Measurements from ENCODE around the gene SIX3.

SIX3 gene

DNA sequence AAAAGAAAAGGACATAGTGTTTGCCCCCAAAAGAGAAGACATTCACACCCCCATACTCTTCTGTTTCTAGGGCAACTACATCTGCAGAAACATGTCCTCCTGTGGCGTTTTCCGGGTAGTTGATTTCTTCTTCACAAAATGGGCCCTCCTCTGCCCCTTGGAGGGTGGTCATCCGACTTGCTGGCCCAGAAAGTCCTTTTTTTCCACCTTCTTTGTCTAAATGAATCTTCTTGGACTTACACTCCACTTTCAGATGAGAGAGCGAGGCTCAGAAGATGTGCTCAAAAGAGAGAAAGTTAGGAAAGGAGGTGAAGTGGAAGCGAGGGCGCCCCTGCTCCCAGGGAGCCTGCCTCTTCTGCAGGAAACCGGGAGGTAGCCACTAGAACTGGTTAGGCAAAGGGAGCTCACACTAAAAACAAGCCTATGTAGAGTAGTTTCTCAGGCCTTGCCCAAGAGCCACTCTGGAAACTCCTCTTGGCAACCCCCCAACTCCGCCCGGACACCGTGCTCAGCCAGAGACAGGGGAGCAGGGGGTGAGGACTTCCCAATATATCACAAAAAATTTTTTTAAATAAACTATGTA, 10.2 kb upstream of the SIX3 start:
- DNase-seq (ENCODE audit: low read depth in 3 of 3): no peak

- DNase-seq (ENCODE audit: low read depth in 3 of 3): no peak
Measured at GRCh38 chr2:44932079-44932478, 9.4 kb upstream of the SIX3 start.

DNA sequence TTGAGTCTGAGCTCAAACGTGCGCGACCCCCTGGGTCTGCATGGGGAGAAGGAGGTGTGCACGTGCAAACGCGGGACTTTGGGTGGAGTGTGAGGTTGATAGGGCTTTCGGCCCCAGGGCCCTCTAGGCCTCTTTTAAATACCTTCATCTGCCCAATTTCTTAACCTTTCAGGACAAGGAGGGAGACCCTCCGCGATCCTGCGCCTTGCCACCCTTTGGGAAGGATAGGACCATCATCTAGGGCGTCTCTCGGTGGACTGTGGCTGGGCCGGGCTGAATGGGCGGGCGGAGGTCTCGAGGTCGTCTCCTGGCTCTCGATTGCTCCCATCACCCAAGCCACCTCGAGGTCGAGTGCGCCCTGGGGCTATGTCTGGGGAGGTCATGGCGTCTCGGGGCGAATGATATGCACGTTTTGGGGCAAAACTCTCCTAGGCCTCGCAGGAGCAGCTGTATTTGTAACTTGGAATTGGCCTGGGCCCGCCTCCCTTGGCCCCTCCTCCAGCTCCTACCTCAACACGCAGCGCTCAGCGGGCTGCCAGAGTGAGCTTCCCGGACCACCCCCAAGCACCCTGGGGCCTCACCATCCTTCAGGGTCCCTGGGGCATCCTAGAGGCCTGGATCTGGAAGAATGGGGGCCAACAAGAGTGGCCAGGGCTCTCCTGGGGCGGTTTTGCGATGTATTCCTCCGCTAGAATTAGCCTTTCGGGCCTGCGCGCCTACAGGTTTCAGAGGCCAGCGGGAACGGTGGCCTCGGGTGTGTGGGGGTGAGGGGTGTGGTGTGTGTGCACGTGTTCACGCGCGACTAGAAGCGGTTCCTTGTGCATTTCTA, 8.7 kb upstream of the SIX3 start:
- no peak for DNase-seq (ENCODE audit: low read depth in 3 of 3)

DNA sequence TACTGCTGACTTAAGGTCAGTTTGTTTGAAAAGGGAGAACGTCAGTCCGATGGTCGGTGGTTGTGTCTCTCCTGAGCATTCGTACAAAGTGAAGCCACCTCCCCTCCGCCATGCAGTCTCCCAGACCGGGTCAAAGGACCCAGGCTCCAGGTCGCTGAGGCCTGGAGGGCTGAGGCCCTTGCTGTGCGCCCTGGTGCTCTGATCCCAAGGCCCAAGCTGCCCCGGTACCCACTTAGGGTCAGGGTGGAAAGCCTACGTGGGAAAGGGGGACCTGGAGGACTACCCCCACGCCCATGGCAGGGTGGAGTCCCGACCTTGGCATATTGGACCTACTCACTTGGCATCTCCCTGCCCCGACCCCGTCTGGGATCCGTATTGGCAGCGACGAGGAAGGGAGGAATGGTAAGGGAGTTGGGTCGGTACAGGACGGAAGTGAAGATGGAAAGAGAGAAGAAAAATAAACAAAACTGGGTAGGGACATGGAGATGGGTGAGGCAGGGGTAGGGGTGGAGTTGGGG, 8.0 kb upstream of the SIX3 start:
- DNase-seq (ENCODE audit: low read depth in 3 of 3): no peak

DNA sequence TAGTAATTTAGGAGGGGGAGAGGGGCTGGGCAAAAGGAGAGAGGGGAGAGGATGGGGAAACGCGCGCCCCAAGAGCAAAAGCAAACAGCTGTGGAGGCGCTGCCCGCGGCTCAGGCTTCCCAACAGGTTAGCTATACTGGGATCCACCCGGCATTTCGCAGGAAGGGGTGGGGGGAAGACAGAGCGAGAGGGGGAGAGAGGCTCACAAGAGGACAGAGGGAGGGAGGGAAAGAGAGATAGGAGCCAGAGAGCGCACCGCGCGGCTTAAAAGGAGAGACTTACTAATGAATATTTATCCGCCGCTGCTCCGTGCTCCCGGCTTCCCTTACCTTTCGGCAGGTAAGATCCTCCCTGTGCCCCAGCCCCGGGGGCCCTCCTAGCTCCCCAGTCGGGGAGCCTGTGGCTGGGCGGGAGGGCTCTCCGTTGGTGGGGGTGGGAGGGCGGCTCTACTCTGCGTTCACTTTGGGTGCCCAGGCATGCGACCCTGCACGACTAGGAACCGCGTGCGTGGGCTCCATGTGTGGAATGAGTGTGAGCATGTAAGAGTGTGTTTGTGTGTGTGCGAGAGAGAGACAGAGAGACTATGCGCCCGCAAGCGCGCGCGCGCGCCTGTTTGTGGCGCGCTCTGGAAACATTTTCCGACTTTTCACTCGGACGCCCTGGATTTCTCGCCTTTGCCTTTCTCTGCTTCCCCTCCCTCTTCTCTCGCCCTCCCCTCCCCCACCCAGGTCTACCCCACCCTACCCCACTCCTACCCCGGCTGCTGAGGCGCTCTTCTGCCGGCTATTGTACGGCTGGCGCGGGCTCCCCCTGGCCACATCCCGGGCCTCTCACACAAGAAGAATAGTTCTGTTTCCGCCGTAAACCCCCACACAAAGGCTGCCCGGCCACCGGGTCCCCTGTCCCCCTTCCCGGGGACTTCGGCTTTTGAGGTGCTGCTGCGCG, 7.2 kb upstream of the SIX3 start:
- DNase-seq (ENCODE audit: low read depth in 3 of 3): no peak

- no peak for DNase-seq (ENCODE audit: low read depth in 3 of 3)
Measured at GRCh38 chr2:44934983-44935728, 6.3 kb upstream of the SIX3 start.

DNA sequence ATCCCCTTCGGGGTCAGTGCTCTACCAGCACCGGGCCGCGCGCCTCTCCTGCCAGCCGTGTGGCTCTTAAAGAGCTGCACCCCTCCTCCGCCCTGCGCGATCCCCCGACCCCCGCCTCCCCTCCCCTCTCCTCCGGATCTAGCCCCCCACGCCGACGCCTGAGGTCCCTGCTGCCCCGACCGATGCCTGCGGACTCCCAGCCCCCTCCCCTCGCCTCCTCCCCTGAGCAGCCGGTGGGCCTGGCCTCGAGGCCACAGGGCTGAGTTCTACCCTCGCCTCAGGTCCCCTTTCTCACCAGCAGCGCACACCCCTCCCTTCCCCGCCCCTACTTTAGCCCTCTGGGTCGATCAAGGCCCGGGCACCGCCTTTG, 5.8 kb upstream of the SIX3 start:
- no peak for DNase-seq (ENCODE audit: low read depth in 3 of 3)

DNA sequence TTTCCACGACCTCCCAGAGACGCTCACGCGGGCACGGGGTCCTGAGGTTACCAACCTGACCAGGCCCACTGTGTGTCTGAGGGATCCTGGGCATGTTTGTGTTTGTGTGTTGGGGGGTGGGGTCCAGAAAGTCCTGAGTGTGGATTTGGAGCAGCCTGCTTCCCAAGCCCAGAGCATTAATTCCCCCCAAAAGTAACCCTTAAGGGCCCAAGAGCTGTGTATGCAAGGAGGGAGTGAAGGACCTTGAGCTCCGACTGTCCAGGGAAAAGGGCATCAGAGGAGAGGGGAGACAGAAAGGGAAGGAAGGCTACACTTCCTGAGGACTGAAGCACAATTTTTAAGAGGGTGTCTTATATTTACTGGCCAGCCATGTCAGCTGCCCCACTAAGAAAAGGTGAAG, 5.2 kb upstream of the SIX3 start:
- DNase-seq (ENCODE audit: low read depth in 3 of 3): no peak

- no peak for DNase-seq (ENCODE audit: low read depth in 3 of 3)
Measured at GRCh38 chr2:44936715-44937687, 4.5 kb upstream of the SIX3 start.

DNA sequence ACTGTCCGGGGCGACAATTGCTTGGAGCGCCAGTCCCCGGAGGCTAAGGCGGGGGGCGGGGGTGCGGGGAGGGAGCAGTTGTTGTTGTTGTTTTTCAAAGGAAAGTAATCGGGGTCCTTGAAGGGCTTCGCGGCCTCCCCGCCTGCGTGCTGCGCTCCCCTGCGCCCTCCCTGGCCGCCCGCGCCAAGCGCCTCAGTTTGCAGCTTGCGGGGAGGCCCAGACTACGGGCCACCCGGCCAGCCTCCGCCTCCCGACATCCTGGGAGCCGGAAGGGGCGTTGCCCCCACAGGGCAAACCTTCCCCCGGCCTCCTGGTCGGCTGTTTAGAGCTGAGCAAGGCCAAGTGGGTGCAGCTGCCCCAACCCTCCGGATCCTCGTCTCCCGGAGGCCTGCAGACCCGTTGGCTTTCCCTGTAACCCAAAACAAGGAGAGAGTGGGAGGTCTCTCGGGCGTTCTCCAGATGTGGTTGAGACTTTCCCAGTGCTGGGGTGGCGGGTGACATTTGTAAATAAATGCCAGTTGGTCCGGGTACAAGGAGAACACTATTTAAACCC, 3.7 kb upstream of the SIX3 start:
- no peak for DNase-seq (ENCODE audit: low read depth in 3 of 3)

GRCh38 chr2:44938287-44939105, 3.0 kb upstream of the SIX3 start:
- DNase-seq (ENCODE audit: low read depth in 3 of 3): no peak

DNA sequence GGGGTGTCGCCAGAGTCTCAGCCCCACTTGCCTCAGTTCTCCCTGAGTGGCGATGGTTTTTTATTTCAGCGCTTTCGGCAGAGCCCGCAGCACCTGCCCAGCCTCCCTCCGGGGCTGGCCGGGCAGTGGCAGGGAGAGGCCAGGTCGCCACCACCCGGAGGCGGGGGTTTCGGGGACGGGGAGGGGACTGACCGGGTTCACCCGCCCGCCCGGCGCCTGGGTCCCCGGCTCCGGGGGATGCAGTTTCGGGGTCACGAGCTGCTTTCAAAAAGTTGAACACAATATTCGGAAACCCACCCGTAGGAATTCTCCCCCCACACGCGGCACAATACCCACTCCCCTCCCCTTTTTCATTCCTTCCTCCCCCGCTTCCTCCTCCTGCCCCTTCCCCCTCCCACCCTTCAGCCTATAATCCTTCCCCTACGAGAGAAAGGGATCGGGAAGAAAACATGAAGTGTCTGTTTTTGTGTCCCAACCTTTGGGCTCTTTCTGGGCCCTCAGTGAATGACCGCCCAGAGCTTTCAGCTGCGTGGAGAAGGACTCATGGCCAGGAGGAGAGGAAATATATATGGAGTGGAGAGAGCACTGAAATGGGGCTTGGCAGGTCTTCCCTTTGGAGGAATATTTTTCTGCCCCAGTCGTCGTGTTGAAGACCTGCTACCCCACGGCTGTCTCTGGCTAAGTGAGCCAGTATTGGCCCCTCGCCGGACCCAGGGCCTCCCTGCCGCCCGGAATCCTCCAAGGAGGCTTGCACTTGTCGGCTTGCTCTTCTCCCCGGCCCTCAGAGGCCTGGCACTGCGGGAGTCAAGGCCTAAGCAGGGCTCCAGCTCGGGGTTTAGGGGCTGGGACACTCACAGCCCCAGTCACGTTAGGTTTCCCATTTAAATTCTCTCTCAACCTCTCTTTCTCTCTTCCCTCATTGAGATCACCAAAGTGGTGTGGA, 2.1 kb upstream of the SIX3 start:
- DNase-seq (ENCODE audit: low read depth in 3 of 3): no peak

- no peak for DNase-seq (ENCODE audit: low read depth in 3 of 3)
Measured at GRCh38 chr2:44940049-44940494, 1.4 kb upstream of the SIX3 start.

DNA sequence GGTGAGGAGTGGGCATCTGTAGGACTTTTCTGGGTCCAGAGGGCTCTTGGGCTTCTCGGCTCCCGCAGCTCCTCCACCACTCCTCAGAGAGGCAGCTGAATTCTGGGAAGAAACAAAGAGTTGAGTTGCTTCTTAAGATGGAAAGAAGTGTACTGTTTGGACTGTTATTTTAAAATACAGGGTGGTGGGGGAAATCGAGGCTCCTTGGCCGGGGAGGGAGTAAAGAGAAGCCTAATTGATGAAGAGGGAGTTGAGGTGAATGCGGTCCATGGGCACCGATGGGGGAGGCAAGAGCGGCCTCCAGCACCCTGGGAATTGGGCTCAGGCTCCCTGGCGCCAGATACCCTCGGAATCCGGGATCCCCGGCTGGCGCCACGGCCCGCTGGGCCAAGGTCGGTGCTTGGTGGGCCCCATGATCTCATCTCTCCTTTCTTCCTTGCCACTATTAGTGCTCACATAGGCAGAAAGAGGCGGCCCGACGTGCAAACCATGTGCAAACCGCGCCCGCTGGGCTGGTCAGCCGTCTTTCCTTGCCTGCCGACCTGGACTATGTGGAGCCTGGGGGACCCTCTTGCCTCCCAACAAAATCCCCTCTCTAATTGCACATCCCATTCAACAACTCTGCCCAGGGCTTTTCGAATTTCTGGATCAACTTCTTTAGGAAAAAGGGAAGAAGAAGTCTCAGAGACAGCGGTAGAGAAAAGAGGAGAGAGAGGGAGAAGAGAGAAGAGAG, 604 bp upstream of the SIX3 start:
- DNase-seq (ENCODE audit: low read depth in 3 of 3): no peak

DNA sequence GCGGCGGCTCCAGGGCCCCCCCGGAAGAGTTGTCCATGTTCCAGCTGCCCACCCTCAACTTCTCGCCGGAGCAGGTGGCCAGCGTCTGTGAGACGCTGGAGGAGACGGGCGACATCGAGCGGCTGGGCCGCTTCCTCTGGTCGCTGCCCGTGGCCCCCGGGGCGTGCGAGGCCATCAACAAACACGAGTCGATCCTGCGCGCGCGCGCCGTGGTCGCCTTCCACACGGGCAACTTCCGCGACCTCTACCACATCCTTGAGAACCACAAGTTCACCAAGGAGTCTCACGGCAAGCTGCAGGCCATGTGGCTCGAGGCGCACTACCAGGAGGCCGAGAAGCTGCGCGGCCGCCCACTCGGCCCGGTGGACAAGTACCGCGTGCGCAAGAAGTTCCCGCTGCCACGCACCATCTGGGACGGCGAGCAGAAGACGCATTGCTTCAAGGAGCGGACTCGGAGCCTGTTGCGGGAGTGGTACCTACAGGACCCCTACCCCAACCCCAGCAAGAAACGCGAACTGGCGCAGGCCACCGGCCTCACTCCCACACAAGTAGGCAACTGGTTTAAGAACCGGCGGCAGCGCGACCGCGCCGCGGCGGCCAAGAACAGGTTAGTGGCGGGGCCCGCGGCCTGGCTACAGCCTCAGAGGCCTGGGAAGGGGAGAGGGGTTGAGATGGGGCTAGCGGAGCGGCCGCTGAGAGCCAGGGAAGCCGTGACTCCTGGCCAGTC, 965 bp downstream of the SIX3 start:
- no peak for DNase-seq (ENCODE audit: low read depth in 3 of 3)

DNA sequence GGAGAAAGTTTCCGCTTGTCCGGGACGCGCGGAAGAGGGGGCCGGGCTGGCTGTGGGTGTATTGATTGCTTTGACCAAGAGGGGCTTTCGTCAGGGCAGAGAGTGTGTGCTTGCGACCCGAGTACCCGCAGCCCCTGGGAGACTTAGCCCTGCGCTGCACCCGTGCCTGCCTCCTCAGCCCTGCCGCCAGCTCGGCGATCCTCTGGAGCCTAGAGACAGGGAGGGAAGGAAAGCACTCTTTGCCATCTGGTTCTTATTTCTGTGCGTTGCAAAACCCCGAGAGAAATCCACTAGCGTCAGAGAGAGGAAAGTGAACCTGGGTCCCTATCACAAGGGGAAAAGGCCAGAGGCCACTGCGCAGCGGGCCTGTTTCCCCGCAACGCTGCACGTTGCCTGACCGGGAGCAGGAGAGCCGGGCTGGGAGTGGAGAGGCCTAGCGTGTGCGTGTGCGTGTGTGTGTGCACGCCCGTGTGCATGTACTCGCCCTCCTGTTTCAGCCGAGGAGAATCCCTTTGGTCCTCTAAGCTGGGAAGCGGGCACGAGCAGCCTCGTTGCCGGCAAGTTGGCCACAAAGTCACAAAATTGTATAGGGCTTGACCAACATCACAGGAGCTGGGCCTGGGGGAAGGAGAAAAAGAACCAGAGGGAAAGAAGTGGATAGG, 1.7 kb downstream of the SIX3 start:
- no peak for DNase-seq (ENCODE audit: low read depth in 3 of 3)

All from stimulated activated CD4-positive, alpha-beta T cell treated with anti-CD3 and anti-CD28 coated beads, TNF-alpha, amount 100 ng/mL, for 48 hours (primary cell).